Activated CD8-positive, alpha-beta memory T cell treated with anti-CD3 and anti-CD28 coated beads, Interleukin-2, amount 50 U/mL, for 24 hours (primary cell): ENCODE data around the gene SALL3.

Source experiments
- DNase-seq: peaks from one replicate; pipeline ENCODE4 v3.0.0-alpha.2; 2020; ENCODE audit errors: extremely low read depth

The SALL3 gene

GRCh38 chr18:79005653-79006052, 26.0 kb downstream of the SALL3 start:
- DNase-seq = no peak

DNA sequence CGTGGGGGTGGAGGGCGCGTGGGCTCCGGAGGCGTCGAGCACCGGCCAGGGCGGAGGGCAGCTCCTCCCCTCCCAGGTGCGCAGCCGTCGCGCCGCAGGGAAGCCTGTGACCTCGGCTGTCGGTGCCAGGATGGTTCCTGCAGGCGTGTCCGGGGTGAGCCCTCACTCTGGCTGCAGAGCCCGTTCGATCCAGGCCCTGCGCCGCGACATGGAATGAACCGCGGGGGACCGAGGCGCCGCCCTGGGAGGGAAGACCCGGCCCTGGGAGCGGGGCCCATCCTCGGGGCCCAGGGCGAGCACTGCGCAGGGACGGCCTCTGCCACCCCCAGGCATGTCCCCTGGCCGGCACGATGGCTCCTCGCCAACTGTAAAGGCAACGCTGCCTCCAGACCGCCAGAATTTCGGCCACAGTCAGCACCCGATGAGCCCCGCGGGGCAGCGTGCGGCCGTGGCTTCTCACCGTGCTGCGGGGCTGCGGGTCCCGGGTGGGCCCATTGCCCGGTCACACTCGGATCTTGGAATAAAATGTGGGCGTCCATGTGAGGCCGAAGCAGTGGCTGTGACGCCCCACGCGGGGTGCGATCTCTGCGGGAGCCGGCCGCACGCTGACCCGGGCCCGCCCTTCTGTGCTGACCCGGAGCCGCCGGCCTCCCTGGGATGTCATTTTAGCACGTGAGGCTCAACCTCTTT, 26.6 kb downstream of the SALL3 start:
- no peak for DNase-seq

DNA sequence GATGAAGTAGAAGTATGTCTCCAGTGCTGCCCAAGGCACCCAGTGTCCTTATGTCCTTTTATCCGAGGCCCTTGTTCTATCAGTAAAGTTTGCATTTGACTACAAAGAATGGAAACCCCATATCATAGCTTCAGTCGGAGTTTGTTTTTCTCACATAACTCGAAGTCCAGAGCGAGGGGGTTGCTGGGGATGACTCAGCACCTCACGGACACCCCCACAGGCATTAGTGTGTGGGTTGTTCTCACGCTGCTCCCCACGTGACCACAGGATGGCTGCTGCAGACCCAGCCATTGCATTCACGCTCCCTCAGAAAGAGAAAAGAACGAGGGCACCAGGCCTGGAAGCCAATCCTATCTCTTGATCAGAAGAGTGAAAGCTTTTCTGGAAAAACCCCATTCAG, 27.8 kb downstream of the SALL3 start:
- DNase-seq = no peak

DNA sequence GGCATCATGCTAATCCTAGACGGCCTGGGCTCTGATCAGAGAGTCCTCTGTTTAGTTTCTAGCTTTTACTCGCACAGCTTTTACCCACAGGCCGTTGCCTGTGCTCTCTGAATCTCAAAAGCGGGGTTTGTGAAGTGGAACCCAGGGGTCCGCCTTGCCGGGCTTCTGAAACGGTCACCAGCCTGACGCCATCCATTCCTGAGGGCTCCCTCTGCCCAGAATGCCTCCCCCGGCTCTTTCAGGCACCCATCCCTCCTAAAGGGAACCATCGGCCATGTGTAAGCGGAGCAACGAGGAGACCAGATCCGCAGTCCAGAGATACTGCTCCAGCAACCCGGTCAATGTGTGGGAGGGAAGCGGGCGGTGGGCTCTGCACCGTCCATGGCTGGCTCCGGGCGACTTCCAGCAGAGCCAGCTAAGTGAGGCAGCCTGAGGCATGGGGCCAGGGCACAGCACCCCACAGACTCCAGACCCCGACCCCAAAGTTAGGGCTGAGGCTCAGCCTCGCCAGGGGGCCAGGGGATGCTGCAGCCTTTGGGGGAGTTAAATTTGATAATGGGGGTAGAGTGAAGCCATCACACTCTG, 28.8 kb downstream of the SALL3 start:
- no peak for DNase-seq

GRCh38 chr18:79010802-79011201, 31.2 kb downstream of the SALL3 start:
- no peak for DNase-seq

DNA sequence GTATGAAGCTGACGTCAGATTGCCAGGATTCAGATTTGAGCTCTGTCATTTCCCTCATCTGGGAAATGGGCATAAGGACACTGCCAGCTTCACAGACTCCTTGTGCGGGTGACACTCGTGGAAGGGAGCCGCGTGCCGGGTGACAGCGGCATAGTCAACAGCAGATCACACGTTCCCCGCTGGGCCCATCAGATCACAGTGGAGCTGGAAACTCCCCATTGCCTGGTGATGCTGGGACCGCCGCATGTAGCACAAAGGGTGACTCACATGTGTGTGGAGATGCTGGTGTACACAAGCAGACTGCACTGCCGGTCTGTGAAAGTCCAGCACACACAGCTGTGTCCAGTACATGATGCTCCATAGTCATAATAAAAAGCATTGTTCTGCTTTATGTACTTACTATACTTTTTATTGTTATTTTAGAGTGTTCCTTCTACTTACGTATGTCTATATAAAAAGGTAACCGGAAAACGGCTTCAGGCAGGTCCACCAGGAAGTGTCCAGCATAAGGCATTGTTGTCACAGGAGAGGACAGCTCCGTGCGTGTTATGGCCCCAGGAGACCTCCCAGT, 31.8 kb downstream of the SALL3 start:
- DNase-seq = no peak

DNA sequence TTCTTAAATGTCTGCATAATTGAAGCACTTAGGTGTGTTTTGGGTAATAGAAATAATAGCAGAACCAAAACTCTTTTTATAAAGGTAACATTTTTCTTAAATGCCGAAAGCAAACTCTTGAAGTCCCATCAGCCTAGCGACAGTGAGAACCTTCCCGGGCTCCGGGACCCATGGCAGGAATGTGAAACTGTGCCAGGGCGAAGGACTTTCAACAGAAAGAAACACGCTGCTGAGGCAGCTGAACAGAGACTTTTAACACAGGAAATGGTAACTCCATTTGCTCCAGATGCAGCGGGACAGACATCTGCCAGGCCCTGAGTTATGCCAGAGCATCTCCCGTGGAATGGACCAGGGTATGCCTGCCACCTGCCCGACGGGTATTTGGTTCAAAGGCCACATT, 34.3 kb downstream of the SALL3 start:
- DNase-seq = no peak

DNA sequence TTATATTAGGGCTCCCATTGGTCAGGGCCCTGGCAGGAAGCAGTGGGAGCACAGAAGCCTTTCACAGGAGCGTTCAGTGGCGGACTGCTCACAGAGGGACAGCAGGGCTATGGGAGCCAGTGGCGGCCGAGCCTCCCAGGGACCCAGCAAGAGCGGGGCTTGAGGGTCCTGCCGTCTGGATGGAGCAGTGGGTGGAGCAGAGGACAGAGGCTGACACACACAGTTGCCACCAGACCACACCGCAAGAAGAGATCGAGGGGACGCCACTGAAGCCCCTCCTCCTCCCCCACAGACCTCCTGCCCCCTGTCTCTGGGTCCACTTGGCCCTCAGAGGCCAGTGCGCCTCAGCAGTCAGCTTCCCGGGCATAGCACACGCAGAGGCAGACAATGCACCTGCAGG, 39.3 kb downstream of the SALL3 start:
- DNase-seq = no peak

- no peak for DNase-seq
Observed at GRCh38 chr18:79019881-79020280, 40.3 kb downstream of the SALL3 start.

- no peak for DNase-seq
Observed at GRCh38 chr18:79022603-79023002, 43.0 kb downstream of the SALL3 start.

DNA sequence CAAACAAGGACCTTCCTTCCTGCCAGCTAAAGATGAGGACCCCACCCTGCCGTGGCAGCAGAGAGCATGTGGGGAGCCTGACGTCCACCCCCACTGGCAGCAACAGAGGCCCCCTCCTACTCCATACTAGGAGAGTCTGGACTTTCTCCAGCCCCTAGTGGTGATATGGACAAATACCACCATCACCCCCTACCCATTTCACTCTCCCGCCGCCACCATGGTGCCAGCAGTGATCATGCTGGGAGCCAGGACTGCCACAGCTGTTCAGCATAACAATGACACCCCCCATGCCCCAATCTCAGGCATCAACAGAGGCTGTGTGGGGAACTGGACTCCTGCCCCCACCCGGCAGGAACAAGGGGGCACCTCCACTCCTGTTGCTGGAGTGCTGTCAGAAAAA, 46.9 kb downstream of the SALL3 start:
- DNase-seq = no peak

GRCh38 chr18:79030680-79031079, 51.1 kb downstream of the SALL3 start:
- DNase-seq = no peak

DNA sequence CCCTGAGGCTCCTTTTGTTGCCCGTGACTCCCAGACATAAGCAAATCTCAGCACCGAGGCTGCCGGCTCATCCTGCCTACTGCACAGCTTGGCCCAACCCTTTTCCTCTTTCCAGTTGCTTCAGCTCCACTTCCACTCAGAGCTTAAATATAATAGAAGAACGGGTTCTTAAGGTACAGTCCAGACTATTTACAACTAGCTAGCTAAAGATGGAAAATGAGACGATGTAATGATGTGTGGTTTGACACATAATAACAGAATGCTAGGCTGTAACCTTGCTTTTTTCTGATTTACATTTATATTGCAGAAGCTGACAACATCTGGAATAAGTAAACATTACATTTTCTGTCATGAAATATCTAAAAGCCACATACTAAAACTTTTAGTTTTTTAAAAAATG, 62.7 kb downstream of the SALL3 start:
- DNase-seq = no peak

GRCh38 chr18:79043288-79043687, 63.7 kb downstream of the SALL3 start:
- no peak for DNase-seq

- DNase-seq = no peak
Observed at GRCh38 chr18:79046522-79046921, 66.9 kb downstream of the SALL3 start.

DNA sequence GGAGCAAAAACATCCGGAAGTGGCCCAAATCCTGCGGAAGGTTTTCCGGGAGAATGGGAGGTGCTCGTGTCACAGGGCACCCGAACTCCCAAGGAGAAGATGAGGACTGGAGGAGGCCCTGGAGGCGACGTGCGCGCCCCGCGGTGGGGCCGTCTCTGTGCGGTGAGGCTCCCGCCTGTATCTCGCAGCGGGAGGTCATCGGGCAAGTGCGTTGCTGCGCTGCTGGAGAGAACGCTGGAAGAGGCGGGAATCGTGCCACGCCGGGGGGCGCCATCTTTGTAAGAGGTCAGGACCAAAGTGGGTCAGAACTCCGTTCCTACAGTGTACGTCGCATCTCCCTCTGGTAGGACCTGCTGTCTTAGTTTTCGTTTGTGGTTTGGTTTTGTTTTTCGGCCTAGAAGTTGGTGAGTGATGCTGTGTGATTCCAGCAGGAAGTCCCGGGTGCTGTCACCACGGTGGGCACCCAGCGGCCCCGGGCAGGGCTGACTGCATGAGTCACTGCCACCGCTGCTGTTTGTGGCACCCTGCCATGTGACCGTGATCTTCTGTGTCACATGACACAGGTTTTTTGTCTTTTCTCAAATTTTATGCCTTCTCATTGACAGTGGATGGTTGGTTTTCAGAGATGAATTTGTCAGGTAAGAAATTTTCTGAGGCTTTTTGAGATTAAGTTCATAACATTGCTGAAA, 68.1 kb downstream of the SALL3 start:
- no peak for DNase-seq

DNA sequence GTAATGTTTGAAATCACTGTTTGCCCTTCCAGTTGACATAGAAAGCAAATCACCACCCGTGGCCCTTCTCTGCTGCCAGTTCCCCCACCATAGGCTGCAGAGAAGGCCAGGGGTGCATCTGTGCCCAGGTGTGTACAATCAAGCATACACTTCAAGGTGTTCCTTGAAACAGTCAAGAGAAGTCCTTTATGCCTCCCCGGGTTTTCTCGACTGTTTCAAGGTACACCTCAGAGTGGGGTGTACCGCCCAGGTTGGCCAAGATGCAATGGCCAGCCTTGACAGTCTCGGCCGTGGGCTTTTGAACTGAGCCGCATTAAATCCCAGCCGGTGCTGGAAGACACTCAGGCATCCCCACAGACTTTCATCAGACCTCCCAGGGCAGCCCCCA, 68.6 kb downstream of the SALL3 start:
- DNase-seq = no peak

GRCh38 chr18:79049506-79049905, 69.9 kb downstream of the SALL3 start:
- DNase-seq = no peak
